Activated gamma-delta T cell treated with Interleukin-2 at 50 U/mL for 16 hours (primary cell): ENCODE data around the gene EVPL.
A peak's percentile ranks its signal among the peaks of the same experiment; 100 is the strongest.

ENCODE experiments used
- DNase-seq: peaks from one replicate; pipeline ENCODE4 v3.0.0-alpha.2; 2020

EVPL gene

GRCh38 chr17:76017481-76018339 lies 9.4 kb downstream of the EVPL start:
- no peak for DNase-seq

- DNase-seq, result no peak
These were observed 12.2 kb downstream of the EVPL start for GRCh38 chr17:76014925-76015261.

- DNase-seq, result peak; percentile 79
These were observed 12.8 kb downstream of the EVPL start for GRCh38 chr17:76014100-76014924.

GRCh38 chr17:76013377-76013932 lies 13.7 kb downstream of the EVPL start:
- DNase-seq, result no peak

- DNase-seq, result no peak
These were observed 15.2 kb downstream of the EVPL start for GRCh38 chr17:76011951-76012350.

- DNase-seq, result no peak
These were observed 17.0 kb downstream of the EVPL start for GRCh38 chr17:76009969-76010661.

GRCh38 chr17:76009447-76009846 lies 17.7 kb downstream of the EVPL start:
- DNase-seq, result no peak

- DNase-seq, result no peak
These were observed 18.3 kb downstream of the EVPL start for GRCh38 chr17:76008630-76009425.

- no peak for DNase-seq
These were observed 18.9 kb downstream of the EVPL start for GRCh38 chr17:76008208-76008607.

- no peak for DNase-seq
These were observed 19.3 kb downstream of the EVPL start for GRCh38 chr17:76007850-76008165.

GRCh38 chr17:76007131-76007849 lies 19.8 kb downstream of the EVPL start:
- DNase-seq, result no peak

GRCh38 chr17:76005263-76006149 lies 21.6 kb downstream of the EVPL start:
- peak; percentile 84 for DNase-seq

- no peak for DNase-seq
These were observed 22.3 kb downstream of the EVPL start for GRCh38 chr17:76004750-76005262.

- no peak for DNase-seq
These were observed 23.2 kb downstream of the EVPL start for GRCh38 chr17:76003915-76004314.

GRCh38 chr17:76002100-76002499 lies 25.0 kb downstream of the EVPL start:
- DNase-seq, result no peak

GRCh38 chr17:76000755-76001521 lies 26.2 kb downstream of the EVPL start, which contains the start of gene CDK3:
TSS of gene CDK3 (plus strand) at chr17:76000855. CDS start at chr17:76001426, 571 bp downstream.
- no peak for DNase-seq

GRCh38 chr17:76000016-76000754 lies 26.9 kb downstream of the EVPL start:
- DNase-seq, result peak; percentile 58

- no peak for DNase-seq
These were observed 28.7 kb downstream of the EVPL start for GRCh38 chr17:75998327-75998795.
